Motor neuron (in vitro differentiated cells): ENCODE results near the gene LHFPL5. TPM values are rescaled to one million over a fixed set of nuclear protein-coding genes. Genes with fewer than 3 reads are reported as not detected.
A peak's percentile ranks its signal among the peaks of the same experiment; 100 is the strongest.

Experiments
- ATAC-seq, 8 experiments: fragments of 200-7000 bp; cut with Tn5 transposase; replicated peaks in 6 of 8; 2 replicates each; pipeline ENCODE4 v1.8.0; 2021; ENCODE audit warnings: mild to moderate bottlenecking in 8 of 8, moderate library complexity in 8 of 8
- H3K27ac ChIP-seq, 2 donors: fragments of 250-450 bp; sonication (Bioruptor Pico); 2 replicates each; pipeline ENCODE4 v1.9.0; 2021; ENCODE audit warnings: antibody characterized with exemption in 2 of 2, mild to moderate bottlenecking in 2 of 2, moderate library complexity in 1 of 2
- H3K4me1 ChIP-seq, 2 donors: fragments of 250-450 bp; sonication (Bioruptor Pico); replicated peaks in 1 of 2; 2 replicates each; pipeline ENCODE4 v1.6.1; 2021; ENCODE audit warnings: antibody characterized with exemption in 2 of 2, mild to moderate bottlenecking in 2 of 2, moderate library complexity in 1 of 2
- H3K4me3 ChIP-seq, 5 donors: fragments of 250-450 bp; sonication (Bioruptor Pico); 2 replicates each; pipeline ENCODE4 v1.9.0; 2021; ENCODE audit warnings: antibody characterized with exemption in 5 of 5, mild to moderate bottlenecking in 5 of 5, moderate library complexity in 4 of 5
- WGBS, 10 experiments: fragments of 450-650 bp; shearing (Covaris generic); methylation state at CpG; one replicate each; pipeline ENCODE4 v1.0.0; 2022; 5-methylcytosine and 5-hydroxymethylcytosine counted together
- in situ Hi-C, 9 experiments: fragments of 400-800 bp; cut with MboI; loops; one replicate each; pipeline ENCODE4 v1.15.0; 2021; ENCODE audit warnings: low sequenced_read_pairs in 9 of 9, low pct_unique_long_range_greater_than_20kb in 2 of 9; ENCODE audit not compliant: unreplicated experiment in 9 of 9
- total RNA-seq, 8 experiments: library from RNA; unstranded; fragments of 300-600 nt; gene quantifications; 2 replicates each; pipeline versions ENCODE4 v1.2.3 to v1.2.4, GENCODE V29; 2022

LHFPL5 gene
- total RNA-seq = 1 to 10 TPM in 1 of 8 experiments, under 1 TPM in 4, not detected in 3; 0.13 to 1.0 (median 0.41) TPM

GRCh38 chr6:35804996-35805736, at the start of gene LHFPL5:
Gene LHFPL5, plus strand, starts transcription at chr6:35805352. Its CDS starts 319 bp downstream, at chr6:35805671.
- ATAC-seq = peak; percentile 80 to 100 (median 98)
- Histone ChIP-seq H3K4me3 (peak within 1 kb of the TSS; percentile 31 to 38 (median 34)), H3K27ac (no peak within 1 kb of the TSS), H3K4me1 (peaks cover 0 to 4% of the 10 kb centered on the region in 2 donors)
- in situ Hi-C loops = no loop called here
- WGBS, 10 experiments = 0 to 100% (median 23%) methylated on average over 1 to 3 of the region's 40 CpGs; no CpG with 5 or more reads in 5 of the 10 experiments

GRCh38 chr6:35757456-35758123, 47.6 kb upstream of the LHFPL5 start:
- Histone ChIP-seq H3K27ac (no peak overlapping the region), H3K4me3 (no peak overlapping the region), H3K4me1 (no peaks in the 10 kb centered on the region)
- 27 to 80% (median 49%) methylated on average over 2 to 7 of the region's 10 CpGs; no CpG with 5 or more reads in 2 of the 10 experiments for WGBS, 10 experiments
- in situ Hi-C loops = no loop called here
- peak in 1 of 8 experiments; percentile 66 for ATAC-seq

GRCh38 chr6:35759426-35759825, 45.7 kb upstream of the LHFPL5 start:
- no peak for ATAC-seq
- 50 to 100% (median 83%) methylated on average over 1 to 3 of the region's 3 CpGs; no CpG with 5 or more reads in 3 of the 10 experiments for WGBS, 10 experiments
- H3K4me1 ChIP-seq = peaks cover 2 to 8% of the 10 kb centered on the region in 2 donors
- H3K4me3 ChIP-seq = no peak overlapping the region
- no peak overlapping the region for H3K27ac ChIP-seq
- in situ Hi-C loops = no loop called here

- ATAC-seq = no peak
- no peak overlapping the region for H3K27ac ChIP-seq
- 85 to 97% (median 96%) methylated on average over 6 to 11 of the region's 23 CpGs; no CpG with 5 or more reads in 5 of the 10 experiments for WGBS, 10 experiments
- peaks cover 7 to 8% of the 10 kb centered on the region in 2 donors for H3K4me1 ChIP-seq
- in situ Hi-C loops = no loop called here
- no peak overlapping the region for H3K4me3 ChIP-seq
Measured at GRCh38 chr6:35765739-35766138, 39.4 kb upstream of the LHFPL5 start.

GRCh38 chr6:35769211-35769610, 35.9 kb upstream of the LHFPL5 start:
- in situ Hi-C loops = no loop called here
- ATAC-seq = no peak
- Histone ChIP-seq H3K4me3 (no peak overlapping the region), H3K27ac (no peak overlapping the region), H3K4me1 (peaks cover 3 to 7% of the 10 kb centered on the region in 2 donors)
- WGBS, 10 experiments = 14 to 100% (median 85%) methylated on average over 1 to 4 of the region's 4 CpGs; no CpG with 5 or more reads in 2 of the 10 experiments

GRCh38 chr6:35771343-35771627, 33.9 kb upstream of the LHFPL5 start:
- Histone ChIP-seq H3K4me1 (no peaks in the 10 kb centered on the region), H3K4me3 (no peak overlapping the region), H3K27ac (no peak overlapping the region)
- no peak for ATAC-seq
- WGBS, 10 experiments = 57 to 66% methylated on average over 1 to 3 of the region's 5 CpGs; no CpG with 5 or more reads in 8 of the 10 experiments
- in situ Hi-C loops = no loop called here

- Histone ChIP-seq H3K27ac (no peak overlapping the region), H3K4me3 (no peak overlapping the region), H3K4me1 (no peaks in the 10 kb centered on the region)
- ATAC-seq = no peak
- in situ Hi-C loops = no loop called here
- WGBS, 10 experiments = 0 to 95% (median 60%) methylated on average over 2 to 8 of the region's 11 CpGs; no CpG with 5 or more reads in 1 of the 10 experiments
Measured at GRCh38 chr6:35774116-35774794, 30.9 kb upstream of the LHFPL5 start.

GRCh38 chr6:35775031-35775430, 30.1 kb upstream of the LHFPL5 start:
- no peak overlapping the region for H3K27ac ChIP-seq
- H3K4me3 ChIP-seq = no peak overlapping the region
- in situ Hi-C loops = no loop called here
- no peak for ATAC-seq
- 40 to 100% (median 72%) methylated on average over 1 to 6 of the region's 6 CpGs; no CpG with 5 or more reads in 2 of the 10 experiments for WGBS, 10 experiments
- no peaks in the 10 kb centered on the region for H3K4me1 ChIP-seq

GRCh38 chr6:35776364-35777215, 28.6 kb upstream of the LHFPL5 start, which contains the start of gene CLPSL2:
Gene CLPSL2, plus strand, starts transcription at chr6:35776598. Its CDS starts 21 bp downstream, at chr6:35776619.
- in situ Hi-C loops = no loop called here
- Histone ChIP-seq H3K4me1 (no peaks in the 10 kb centered on the region), H3K4me3 (peak within 1 kb of the TSS; percentile 29 to 40 (median 37)), H3K27ac (no peak within 1 kb of the TSS)
- WGBS, 10 experiments = 0 to 47% (median 3%) methylated on average over 1 to 9 of the region's 56 CpGs; no CpG with 5 or more reads in 5 of the 10 experiments
- ATAC-seq = peak; percentile 55 to 90 (median 84)

GRCh38 chr6:35777356-35778102, 27.6 kb upstream of the LHFPL5 start:
- Histone ChIP-seq H3K27ac (no peak overlapping the region), H3K4me1 (no peaks in the 10 kb centered on the region), H3K4me3 (no peak overlapping the region)
- in situ Hi-C loops = no loop called here
- WGBS, 10 experiments = 50 to 100% (median 86%) methylated on average over 1 to 6 of the region's 10 CpGs; no CpG with 5 or more reads in 3 of the 10 experiments
- no peak for ATAC-seq

GRCh38 chr6:35778437-35778836, 26.7 kb upstream of the LHFPL5 start:
- 100% methylated on average over 1 of the region's 2 CpGs; no CpG with 5 or more reads in 7 of the 10 experiments for WGBS, 10 experiments
- in situ Hi-C loops = no loop called here
- ATAC-seq = no peak

GRCh38 chr6:35780719-35781118, 24.4 kb upstream of the LHFPL5 start, which contains the start of gene CLPSL1:
Gene CLPSL1, plus strand, starts transcription at chr6:35781019. Its CDS starts 92 bp downstream, at chr6:35781111.
- in situ Hi-C loops = no loop called here
- WGBS, 10 experiments = 0 to 100% (median 81%) methylated on average over 1 to 6 of the region's 7 CpGs
- Histone ChIP-seq H3K4me3 (no peak within 1 kb of the TSS), H3K27ac (no peak within 1 kb of the TSS), H3K4me1 (no peaks in the 10 kb centered on the region)
- no peak for ATAC-seq

More at GRCh38 chr6:35778437-35778836, 26.7 kb upstream of the LHFPL5 start:
- H3K4me3 ChIP-seq = no peak overlapping the region
- no peaks in the 10 kb centered on the region for H3K4me1 ChIP-seq
- no peak overlapping the region for H3K27ac ChIP-seq
